GM20000 (cell line): ENCODE measurements around the gene USP5.

ENCODE experiments used
- DNase-seq: peaks from one replicate; pipeline ENCODE4 v3.0.0; 2012; ENCODE audit warnings: low spot score
- TF ChIP-seq, protein P1 (sequence below): IDR thresholded peaks from 2 replicates; pipeline ENCODE4 v1.5.1; 2012; ENCODE audit warnings: mild to moderate bottlenecking, control low read depth; ENCODE audit errors: extremely low read depth, missing control alignments

USP5 gene, protein sequence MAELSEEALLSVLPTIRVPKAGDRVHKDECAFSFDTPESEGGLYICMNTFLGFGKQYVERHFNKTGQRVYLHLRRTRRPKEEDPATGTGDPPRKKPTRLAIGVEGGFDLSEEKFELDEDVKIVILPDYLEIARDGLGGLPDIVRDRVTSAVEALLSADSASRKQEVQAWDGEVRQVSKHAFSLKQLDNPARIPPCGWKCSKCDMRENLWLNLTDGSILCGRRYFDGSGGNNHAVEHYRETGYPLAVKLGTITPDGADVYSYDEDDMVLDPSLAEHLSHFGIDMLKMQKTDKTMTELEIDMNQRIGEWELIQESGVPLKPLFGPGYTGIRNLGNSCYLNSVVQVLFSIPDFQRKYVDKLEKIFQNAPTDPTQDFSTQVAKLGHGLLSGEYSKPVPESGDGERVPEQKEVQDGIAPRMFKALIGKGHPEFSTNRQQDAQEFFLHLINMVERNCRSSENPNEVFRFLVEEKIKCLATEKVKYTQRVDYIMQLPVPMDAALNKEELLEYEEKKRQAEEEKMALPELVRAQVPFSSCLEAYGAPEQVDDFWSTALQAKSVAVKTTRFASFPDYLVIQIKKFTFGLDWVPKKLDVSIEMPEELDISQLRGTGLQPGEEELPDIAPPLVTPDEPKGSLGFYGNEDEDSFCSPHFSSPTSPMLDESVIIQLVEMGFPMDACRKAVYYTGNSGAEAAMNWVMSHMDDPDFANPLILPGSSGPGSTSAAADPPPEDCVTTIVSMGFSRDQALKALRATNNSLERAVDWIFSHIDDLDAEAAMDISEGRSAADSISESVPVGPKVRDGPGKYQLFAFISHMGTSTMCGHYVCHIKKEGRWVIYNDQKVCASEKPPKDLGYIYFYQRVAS

DNA sequence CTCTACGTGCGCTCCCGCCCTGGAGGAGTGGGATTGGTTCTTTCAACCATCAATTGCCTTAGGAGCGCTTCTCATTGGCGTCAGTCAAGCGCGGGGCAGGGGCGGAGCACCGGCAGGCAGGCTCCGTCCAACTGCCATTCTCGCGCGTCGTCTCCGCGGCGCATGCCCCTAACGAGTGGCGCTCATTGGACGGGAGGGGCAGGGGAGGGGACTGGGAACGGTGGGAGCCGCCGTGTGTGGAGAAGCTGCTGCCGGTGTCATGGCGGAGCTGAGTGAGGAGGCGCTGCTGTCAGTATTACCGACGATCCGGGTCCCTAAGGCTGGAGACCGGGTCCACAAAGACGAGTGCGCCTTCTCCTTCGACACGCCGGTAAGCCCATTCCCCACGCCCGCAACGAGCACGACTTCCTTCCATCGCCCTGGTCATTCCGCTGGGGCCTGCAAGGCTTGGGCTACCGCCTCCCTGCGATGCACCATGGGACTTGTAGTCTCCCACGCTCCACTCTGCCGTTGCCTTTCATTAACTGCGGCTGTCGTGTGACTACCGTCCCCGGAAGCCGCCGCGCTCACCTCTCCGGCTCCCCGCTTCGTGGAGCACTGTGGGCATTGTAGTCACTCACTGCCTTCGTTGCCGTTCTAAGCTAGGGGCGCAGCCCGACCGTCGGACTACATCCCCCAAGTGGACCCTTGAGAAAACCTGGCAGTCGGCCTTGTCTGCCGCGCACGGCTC is at the start of gene USP5:
Gene USP5 (plus strand): TSS at position 230 of the 730 bp plus-strand sequence. CDS start 30 bp downstream, at position 260.
- TF ChIP-seq, protein P1, sequence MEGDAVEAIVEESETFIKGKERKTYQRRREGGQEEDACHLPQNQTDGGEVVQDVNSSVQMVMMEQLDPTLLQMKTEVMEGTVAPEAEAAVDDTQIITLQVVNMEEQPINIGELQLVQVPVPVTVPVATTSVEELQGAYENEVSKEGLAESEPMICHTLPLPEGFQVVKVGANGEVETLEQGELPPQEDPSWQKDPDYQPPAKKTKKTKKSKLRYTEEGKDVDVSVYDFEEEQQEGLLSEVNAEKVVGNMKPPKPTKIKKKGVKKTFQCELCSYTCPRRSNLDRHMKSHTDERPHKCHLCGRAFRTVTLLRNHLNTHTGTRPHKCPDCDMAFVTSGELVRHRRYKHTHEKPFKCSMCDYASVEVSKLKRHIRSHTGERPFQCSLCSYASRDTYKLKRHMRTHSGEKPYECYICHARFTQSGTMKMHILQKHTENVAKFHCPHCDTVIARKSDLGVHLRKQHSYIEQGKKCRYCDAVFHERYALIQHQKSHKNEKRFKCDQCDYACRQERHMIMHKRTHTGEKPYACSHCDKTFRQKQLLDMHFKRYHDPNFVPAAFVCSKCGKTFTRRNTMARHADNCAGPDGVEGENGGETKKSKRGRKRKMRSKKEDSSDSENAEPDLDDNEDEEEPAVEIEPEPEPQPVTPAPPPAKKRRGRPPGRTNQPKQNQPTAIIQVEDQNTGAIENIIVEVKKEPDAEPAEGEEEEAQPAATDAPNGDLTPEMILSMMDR = no peak

DNA sequence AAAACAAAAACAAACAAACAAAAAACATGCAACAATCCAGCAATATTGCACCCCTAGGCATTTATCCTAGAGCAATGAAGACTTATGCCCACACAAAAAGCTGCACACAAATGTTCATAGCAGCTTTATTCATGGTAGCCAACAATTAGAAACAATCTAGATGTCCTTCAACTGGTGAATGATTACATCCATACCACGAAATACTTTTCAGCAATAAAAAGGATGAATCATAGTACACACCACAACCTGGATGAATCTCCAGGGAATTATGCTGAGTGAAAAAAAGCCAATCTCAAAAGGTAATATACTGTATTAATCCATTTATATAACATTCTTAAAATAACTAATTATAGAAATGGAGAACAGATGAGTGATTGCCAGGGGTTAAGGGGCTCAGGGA is 44.8 kb upstream of the USP5 start:
- DNase-seq = no peak
- TF ChIP-seq, protein P1 = no peak

More for the DNA sequence above, at the start of gene USP5:
- peak; percentile 93 for DNase-seq

DNA sequence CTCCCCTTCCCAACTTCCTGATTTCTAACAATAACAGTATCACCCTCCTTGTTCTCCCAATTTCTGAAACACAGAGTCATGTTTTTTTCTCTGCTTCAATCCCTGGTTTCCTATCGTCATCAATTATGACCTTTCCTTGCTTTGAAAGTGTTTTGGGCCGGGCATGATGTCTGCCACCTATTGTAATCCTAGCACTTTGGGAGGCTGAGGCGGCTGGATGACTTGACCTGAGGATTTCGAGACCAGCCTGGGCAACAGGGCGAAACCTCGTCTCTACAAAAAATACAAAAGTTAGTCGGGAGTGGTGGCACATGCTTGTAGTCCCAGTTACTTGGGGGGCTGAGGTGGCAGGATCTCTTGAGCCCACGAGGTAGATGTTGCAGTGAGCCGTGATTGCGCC is 42.9 kb upstream of the USP5 start:
- TF ChIP-seq, protein P1 = no peak

DNA sequence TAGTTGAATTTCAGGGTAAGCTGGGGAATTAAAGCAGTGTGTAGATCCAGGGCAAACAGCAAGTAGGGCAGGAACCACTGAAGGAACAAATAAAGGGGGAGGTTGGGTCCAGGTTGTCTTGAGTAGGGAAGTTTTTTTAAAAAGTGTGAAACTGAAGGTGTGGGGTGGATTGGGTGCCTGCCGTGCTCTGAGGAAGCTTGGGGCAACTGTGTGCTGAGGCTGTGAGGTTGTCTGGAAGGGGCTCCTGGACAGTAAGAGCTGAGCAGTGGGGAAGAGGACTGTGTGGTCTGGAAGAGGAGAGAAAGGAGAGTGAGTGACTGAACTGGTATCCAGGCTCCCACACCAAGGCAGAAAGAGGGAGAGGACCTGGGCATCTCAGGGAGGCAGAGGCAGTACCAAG is 41.2 kb upstream of the USP5 start:
- no peak for DNase-seq
- TF ChIP-seq, protein P1 = no peak

More for the DNA sequence above, 42.9 kb upstream of the USP5 start:
- no peak for DNase-seq

DNA sequence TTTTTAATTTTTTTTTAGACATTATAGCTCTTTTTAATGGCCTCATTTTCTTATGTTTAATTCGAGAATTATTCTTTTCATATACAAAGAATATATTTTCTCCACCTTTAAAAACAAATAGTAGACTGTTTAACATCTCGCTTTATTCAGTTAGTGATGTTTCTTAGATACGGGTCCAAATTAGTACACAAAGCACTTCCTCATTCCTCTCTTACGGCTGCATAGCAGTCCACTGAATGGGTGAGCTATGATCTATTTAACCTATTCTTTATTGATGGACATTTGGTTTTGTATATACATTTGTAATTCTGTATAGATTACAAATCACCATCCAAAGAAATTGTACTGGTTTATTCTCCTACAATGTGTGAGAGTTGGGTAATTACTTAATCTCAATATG is 38.6 kb upstream of the USP5 start:
- DNase-seq = no peak
- TF ChIP-seq, protein P1 = no peak

DNA sequence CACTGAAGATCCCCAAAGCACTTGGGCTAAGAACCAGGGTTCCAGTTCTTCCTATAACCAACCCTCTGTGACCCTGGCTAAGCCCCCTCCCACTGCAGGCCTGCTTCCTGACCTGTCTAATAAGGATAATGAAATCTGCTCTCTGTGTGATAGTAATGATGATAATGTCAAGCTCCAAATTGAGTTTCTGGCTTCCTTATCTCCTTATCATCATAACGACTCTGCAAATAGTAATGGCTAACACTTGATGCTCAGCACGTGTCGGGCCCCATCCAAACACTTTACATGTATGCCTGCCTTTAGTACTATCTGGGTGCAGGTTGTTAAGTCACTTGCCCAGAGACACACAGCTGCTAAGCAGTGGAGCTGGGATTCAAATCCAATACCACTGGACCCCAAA is 35.4 kb upstream of the USP5 start:
- TF ChIP-seq, protein P1 = no peak
- DNase-seq = no peak
